Activated B cell treated with CpG ODN at 0.5 μM for 24 hours (primary cell): ENCODE data around the gene GSTM4. TPM values are rescaled to one million over a fixed set of nuclear protein-coding genes. Genes with fewer than 3 reads are reported as not detected.

Experiments
- ATAC-seq: fragments of 200-7000 bp; cut with Tn5 transposase; one replicate; pipeline ENCODE4 v1.10.0; 2021; ENCODE audit warnings: low read depth, mild to moderate bottlenecking, moderate library complexity
- CTCF ChIA-PET: fragments of 350-600 bp; sonication (Branson Sonifier 250); formaldehyde crosslinking; loops from one replicate; lab custom pipeline; 2021; ENCODE audit warnings: antibody characterized with exemption; lab: Charles Lee
- POLR2A ChIA-PET: fragments of 350-600 bp; sonication (Branson Sonifier 250); formaldehyde crosslinking; loops from one replicate; lab custom pipeline; 2021; ENCODE audit warnings: antibody characterized with exemption; lab: Charles Lee
- DNase-seq: peaks from one replicate; pipeline ENCODE4 v3.0.0; 2022
- H3K27ac Mint-ChIP-seq: one replicate; pipeline ENCODE4 v1.8.0; 2020; ENCODE audit warnings: mixed read lengths
- H3K27me3 Mint-ChIP-seq: one replicate; pipeline ENCODE4 v1.8.0; 2021; ENCODE audit warnings: mixed read lengths
- H3K36me3 Mint-ChIP-seq: one replicate; pipeline ENCODE4 v1.8.0; 2021; ENCODE audit warnings: low read depth, mixed read lengths
- H3K4me1 Mint-ChIP-seq: one replicate; pipeline ENCODE4 v1.8.0; 2021; ENCODE audit warnings: mixed read lengths
- H3K4me3 Mint-ChIP-seq: one replicate; pipeline ENCODE4 v1.8.0; 2020; ENCODE audit warnings: mild to moderate bottlenecking, mixed read lengths
- H3K9me3 Mint-ChIP-seq: one replicate; pipeline ENCODE4 v1.8.0; 2020; ENCODE audit warnings: mixed read lengths
- CTCF ChIP-seq: fragments of 200-600 bp; IDR thresholded peaks from one replicate; pipeline ENCODE4 v1.8.0; 2022; ENCODE audit warnings: antibody characterized with exemption, mild to moderate bottlenecking
- intact Hi-C: fragments of 100-400 bp; cut with micrococcal nuclease; formaldehyde crosslinking; loops from one replicate; pipeline ENCODE4 v1.15.1; 2024
- total RNA-seq: library from RNA; stranded (reverse); gene quantifications from 2 replicates; pipeline ENCODE4 v1.2.3, GENCODE V29; 2022

Gene GSTM4
- total RNA-seq, 1 donor from 2014 or later: 13.1 TPM

GRCh38 chr1:109624201-109625010, 31.5 kb upstream of the GSTM4 start:
- peak; percentile 58 for ATAC-seq
- Mint-ChIP-seq H3K36me3 (peaks cover 42% of the 10 kb centered on the region), H3K4me1 (peaks cover 55% of the 10 kb centered on the region), H3K27me3 (no peaks in the 10 kb centered on the region), H3K9me3 (no peaks in the 10 kb centered on the region), H3K27ac (peak overlapping the region; percentile 79), H3K4me3 (peak overlapping the region; percentile 71)
- CTCF ChIA-PET: interaction anchor here (0.9 to 4.8 kb wide), 4 partner anchors 16 to 131 kb away, joined by 3 to 19 read pairs (median 4); partner anchors contain the start of gene CYB561D1
- TF ChIP-seq CTCF: no peak
- intact Hi-C loops: loop anchor here (1.0 to 10.0 kb wide), 3 partner anchors 16 to 512 kb away; partner anchors contain the start of genes ELAPOR1 and PSMA5
- peak; percentile 55 for DNase-seq
- POLR2A ChIA-PET: interaction anchor here (0.7 to 2.4 kb wide), 6 partner anchors 8 to 360 kb away, joined by 3 to 18 read pairs (median 6); partner anchors contain the start of genes AHCYL1, GNAI3 and GSTM4

- no peak for ATAC-seq
- TF ChIP-seq CTCF: no peak
- Mint-ChIP-seq H3K36me3 (peaks cover 46% of the 10 kb centered on the region), H3K9me3 (no peaks in the 10 kb centered on the region), H3K4me3 (no peak overlapping the region), H3K27me3 (no peaks in the 10 kb centered on the region), H3K27ac (peak overlapping the region; percentile 72), H3K4me1 (peaks cover 50% of the 10 kb centered on the region)
- DNase-seq: no peak
- ChIA-PET POLR2A (interaction anchor here (1.4 to 2.4 kb wide), 2 partner anchors 15 to 77 kb away, joined by 7 to 18 read pairs; partner anchors contain the start of gene GNAI3), CTCF (interaction anchor here (0.9 to 4.8 kb wide), 3 partner anchors 16 to 79 kb away, joined by 3 to 19 read pairs (median 4); no protein-coding TSS in a partner anchor)
- intact Hi-C loops: loop anchor here (10.0 kb wide), 1 partner anchor 200 kb away; the partner anchor contains the start of gene PSMA5
Observed at GRCh38 chr1:109625176-109625575, 30.7 kb upstream of the GSTM4 start.

DNA sequence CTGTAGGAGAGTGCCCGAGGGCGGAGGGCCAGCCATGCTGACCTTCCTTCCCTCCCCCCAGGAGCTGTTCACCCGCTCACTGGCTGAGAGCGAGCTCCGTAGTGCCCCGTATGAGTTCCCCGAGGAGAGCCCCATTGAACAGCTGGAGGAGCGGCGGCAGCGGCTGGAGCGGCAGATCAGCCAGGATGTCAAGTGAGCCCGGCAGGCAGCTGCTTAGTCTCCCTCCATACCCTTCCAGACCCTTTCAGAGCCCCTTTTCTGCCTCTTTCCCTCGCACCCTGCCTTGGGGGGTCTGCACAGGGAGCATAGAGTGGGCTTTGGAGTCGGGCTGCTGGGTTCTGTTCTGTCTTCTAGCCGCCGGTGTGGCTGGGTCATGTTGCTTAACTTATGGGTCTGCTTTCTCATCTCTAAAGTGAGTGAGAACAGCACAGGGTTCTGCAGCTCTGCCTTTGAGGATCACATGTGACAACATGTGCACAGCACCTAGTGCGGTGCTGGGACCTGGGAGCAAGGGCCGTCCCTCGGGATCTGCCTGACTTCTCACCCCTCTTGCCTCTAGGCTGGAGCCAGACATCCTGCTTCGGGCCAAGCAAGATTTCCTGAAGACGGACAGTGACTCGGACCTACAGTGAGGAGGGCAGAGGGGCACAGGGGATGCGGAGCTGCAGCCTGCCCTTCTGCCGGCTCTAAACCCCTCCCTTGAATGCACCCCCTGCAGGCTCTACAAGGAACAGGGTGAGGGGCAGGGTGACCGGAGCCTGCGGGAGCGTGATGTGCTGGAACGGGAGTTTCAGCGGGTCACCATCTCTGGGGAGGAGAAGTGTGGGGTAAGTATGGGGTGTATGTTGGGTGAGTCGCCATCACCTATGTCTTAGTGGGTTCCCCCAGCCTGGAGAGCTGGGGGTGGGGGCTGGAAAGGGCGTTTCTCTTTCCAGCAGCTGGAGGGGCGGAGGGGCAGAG, 30.0 kb upstream of the GSTM4 start:
- Mint-ChIP-seq H3K9me3 (no peaks in the 10 kb centered on the region), H3K36me3 (peaks cover 50% of the 10 kb centered on the region), H3K27ac (peak overlapping the region; percentile 72), H3K4me1 (peaks cover 48% of the 10 kb centered on the region), H3K4me3 (no peak overlapping the region), H3K27me3 (no peaks in the 10 kb centered on the region)
- no peak for TF ChIP-seq CTCF
- DNase-seq (no peak), ATAC-seq (no peak)
- intact Hi-C loops: loop anchor here (10.0 kb wide), 1 partner anchor 201 kb away; the partner anchor contains the start of gene PSMA5
- CTCF ChIA-PET: interaction anchor here (1.3 to 4.8 kb wide), 2 partner anchors 15 to 80 kb away, joined by 4 to 19 read pairs; no protein-coding TSS in a partner anchor
- POLR2A ChIA-PET: interaction anchor here (2.4 kb wide), 1 partner anchor 77 kb away, joined by 18 read pairs; the partner anchor contains the start of gene GNAI3

- ChIA-PET CTCF (interaction anchor here (1.1 to 4.8 kb wide), 4 partner anchors 12 to 81 kb away, joined by 3 to 19 read pairs (median 4); no protein-coding TSS in a partner anchor), POLR2A (no interaction called here)
- ATAC-seq (no peak), DNase-seq (no peak)
- H3K27ac Mint-ChIP-seq: no peak overlapping the region
- no peak for TF ChIP-seq CTCF
- no peaks in the 10 kb centered on the region for H3K9me3 Mint-ChIP-seq
- no peaks in the 10 kb centered on the region for H3K27me3 Mint-ChIP-seq
- H3K36me3 Mint-ChIP-seq: peaks cover 60% of the 10 kb centered on the region
- H3K4me3 Mint-ChIP-seq: no peak overlapping the region
- intact Hi-C loops: loop anchor here (10.0 kb wide), 1 partner anchor 202 kb away; the partner anchor contains the start of gene PSMA5
- H3K4me1 Mint-ChIP-seq: peaks cover 39% of the 10 kb centered on the region
Observed at GRCh38 chr1:109626682-109627408, 29.1 kb upstream of the GSTM4 start.
